A549 treated with RU486 at 1 μM for 4 hours (cell line): ENCODE measurements around the gene FAM151A. TPM values are rescaled to one million over a fixed set of nuclear protein-coding genes. Genes with fewer than 3 reads are reported as not detected.

Experiments used
- total RNA-seq: library from RNA; stranded (reverse); fragments of 200-300 nt; extraction: Qiagen RNA extraction; gene quantifications from 5 replicates; pipeline ENCODE4 v1.2.3, GENCODE V29; 2022; ENCODE audit warnings: low read depth

The FAM151A gene
- not detected in 5 replicates for total RNA-seq

GRCh38 chr1:54623216-54624007, at the start of gene FAM151A:
Gene FAM151A, minus strand, starts transcription at chr1:54623525. Its CDS starts 130 bp downstream, at chr1:54623395.

GRCh38 chr1:54640863-54641836, 17.8 kb upstream of the FAM151A start, which contains the start of gene MROH7:
Gene MROH7, plus strand, starts transcription at chr1:54641786. Its CDS starts 11,141 bp downstream, at chr1:54652927.

Other genes with a start within 250 kb of the FAM151A start
- 7.6 to 9.8 TPM (median 8.8 TPM) in 5 replicates for gene SSBP3, start 217.1 kb downstream of the FAM151A start, total RNA-seq
- 1.8 to 2.6 TPM (median 1.9 TPM) in 5 replicates for gene ACOT11, start 75.3 kb downstream of the FAM151A start, total RNA-seq
- not detected in 5 replicates for gene MROH7, start 18.3 kb upstream of the FAM151A start, total RNA-seq
- 26.6 to 40.9 TPM (median 30.2 TPM) in 5 replicates for gene TTC4, start 92.3 kb upstream of the FAM151A start, total RNA-seq
- gene PARS2, start 141.0 kb upstream of the FAM151A start, total RNA-seq: 3.8 to 5.0 TPM (median 4.4 TPM) in 5 replicates
- 0.08 TPM in 1 of 5 replicates, not detected in the others for gene TTC22, start 177.8 kb upstream of the FAM151A start, total RNA-seq